Suprapubic skin (tissue), 3 donors: ENCODE results near the gene MBOAT7.
"Not testable (repeated sequence)": the region's sequence is repeated elsewhere in the genome, so short reads cannot be mapped to it uniquely, and the experiment has no call there.

Source experiments
- EP300 ChIP-seq: sonication (generic); formaldehyde crosslinking; IDR thresholded peaks from one replicate; pipeline ENCODE4 v1.6.1; 2017; ENCODE audit warnings: antibody characterized with exemption
- POLR2A ChIP-seq, 2 donors: fragments of 450-650 bp; IDR thresholded peaks; one replicate each; pipeline ENCODE4 v1.6.1; 2017; ENCODE audit warnings: antibody characterized with exemption in 2 of 2, mild to moderate bottlenecking in 2 of 2, moderate library complexity in 2 of 2
- TF ChIP-seq, protein P1 (sequence below), 2 donors: fragments of 200-600 bp in 1 of 2; fragments of 450-650 bp in 1 of 2; sonication (generic) in 1 of 2; IDR thresholded peaks; one replicate each; pipeline ENCODE4 v1.5.1; 2016 to 2019; ENCODE audit warnings: antibody characterized with exemption in 2 of 2, mild to moderate bottlenecking in 1 of 2, moderate library complexity in 1 of 2

DNA sequence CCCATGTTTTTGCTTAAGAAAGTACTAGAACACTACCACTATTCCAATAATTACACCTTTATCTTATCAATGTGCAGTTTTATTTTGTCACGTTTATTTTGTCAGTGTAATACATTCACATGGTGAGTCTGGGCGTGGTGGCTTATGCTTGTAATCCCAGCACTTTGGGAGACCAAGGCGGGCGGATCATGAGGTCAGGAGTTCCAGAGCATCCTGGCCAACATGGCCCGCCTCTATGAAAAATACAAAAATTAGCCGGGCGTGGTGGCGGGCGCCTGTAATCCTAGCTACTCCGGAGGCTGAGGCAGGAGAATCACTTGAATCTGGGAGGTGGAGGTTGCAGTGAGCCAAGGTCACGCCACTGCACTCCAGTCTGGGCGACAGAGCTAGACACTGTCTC lies 5.1 kb upstream of the MBOAT7 start:
- TF ChIP-seq, protein P1, sequence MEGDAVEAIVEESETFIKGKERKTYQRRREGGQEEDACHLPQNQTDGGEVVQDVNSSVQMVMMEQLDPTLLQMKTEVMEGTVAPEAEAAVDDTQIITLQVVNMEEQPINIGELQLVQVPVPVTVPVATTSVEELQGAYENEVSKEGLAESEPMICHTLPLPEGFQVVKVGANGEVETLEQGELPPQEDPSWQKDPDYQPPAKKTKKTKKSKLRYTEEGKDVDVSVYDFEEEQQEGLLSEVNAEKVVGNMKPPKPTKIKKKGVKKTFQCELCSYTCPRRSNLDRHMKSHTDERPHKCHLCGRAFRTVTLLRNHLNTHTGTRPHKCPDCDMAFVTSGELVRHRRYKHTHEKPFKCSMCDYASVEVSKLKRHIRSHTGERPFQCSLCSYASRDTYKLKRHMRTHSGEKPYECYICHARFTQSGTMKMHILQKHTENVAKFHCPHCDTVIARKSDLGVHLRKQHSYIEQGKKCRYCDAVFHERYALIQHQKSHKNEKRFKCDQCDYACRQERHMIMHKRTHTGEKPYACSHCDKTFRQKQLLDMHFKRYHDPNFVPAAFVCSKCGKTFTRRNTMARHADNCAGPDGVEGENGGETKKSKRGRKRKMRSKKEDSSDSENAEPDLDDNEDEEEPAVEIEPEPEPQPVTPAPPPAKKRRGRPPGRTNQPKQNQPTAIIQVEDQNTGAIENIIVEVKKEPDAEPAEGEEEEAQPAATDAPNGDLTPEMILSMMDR (IDR thresholded peaks at IDR 0.05) = not testable (repeated sequence)
- not testable (repeated sequence) for TF ChIP-seq POLR2A (IDR thresholded peaks at IDR 0.05); EP300
